ENCODE measurements around the gene PDHB. TPM values are rescaled to one million over a fixed set of nuclear protein-coding genes. Genes with fewer than 3 reads are reported as not detected.

Gene PDHB
- total RNA-seq (2022; extraction: Qiagen RNA extraction) = 55.2 to 67.8 TPM (median 60.6 TPM) in 5 replicates

GRCh38 chr3:58433400-58434167 lies at the start of gene PDHB:
Gene PDHB, minus strand, starts transcription at chr3:58433832. Its CDS starts 23 bp downstream, at chr3:58433809.

Other genes with a start within 250 kb of the PDHB start
- 0.06 to 0.28 TPM in 2 of 5 replicates, not detected in the others for gene DNASE1L3, start 222.9 kb downstream of the PDHB start, total RNA-seq (2022; extraction: Qiagen RNA extraction)
- gene ABHD6, start 196.0 kb downstream of the PDHB start, total RNA-seq (2022; extraction: Qiagen RNA extraction) = 11.0 to 12.7 TPM (median 12.1 TPM) in 5 replicates
- gene RPP14, start 127.6 kb downstream of the PDHB start, total RNA-seq (2022; extraction: Qiagen RNA extraction) = 10.0 to 12.8 TPM (median 11.1 TPM) in 5 replicates
- 6.1 to 7.8 TPM (median 6.8 TPM) in 5 replicates for gene HTD2, start 127.3 kb downstream of the PDHB start, total RNA-seq (2022; extraction: Qiagen RNA extraction)
- gene PXK, start 100.9 kb downstream of the PDHB start, total RNA-seq (2022; extraction: Qiagen RNA extraction) = 5.5 to 6.6 TPM (median 6.2 TPM) in 5 replicates
- gene KCTD6, start 58.3 kb upstream of the PDHB start, total RNA-seq (2022; extraction: Qiagen RNA extraction) = 6.8 to 9.1 TPM (median 8.4 TPM) in 5 replicates
- gene ACOX2, start 103.4 kb upstream of the PDHB start, total RNA-seq (2022; extraction: Qiagen RNA extraction) = 6.1 to 11.1 TPM (median 9.7 TPM) in 5 replicates
- gene FAM107A, start 143.6 kb upstream of the PDHB start, total RNA-seq (2022; extraction: Qiagen RNA extraction) = not detected in 5 replicates
- gene FAM3D, start 232.9 kb upstream of the PDHB start, total RNA-seq (2022; extraction: Qiagen RNA extraction) = not detected in 5 replicates